Activated T-helper 17 cell treated with anti-CD3 and anti-CD28 coated beads, Interleukin-2, amount 50 U/mL, for 72 hours (primary cell): ENCODE measurements around the gene NXT1. TPM values are rescaled to one million over a fixed set of nuclear protein-coding genes. Genes with fewer than 3 reads are reported as not detected.
"Not testable (repeated sequence)": the region's sequence is repeated elsewhere in the genome, so short reads cannot be mapped to it uniquely, and the experiment has no call there.

Source experiments
- ATAC-seq: fragments of 150-1000 bp; cut with Tn5 transposase; replicated peaks from 2 replicates; pipeline ENCODE4 v1.10.0; 2021; ENCODE audit warnings: mild to moderate bottlenecking, moderate library complexity
- H3K27ac Mint-ChIP-seq: one replicate; pipeline ENCODE4 v1.8.0; 2022; ENCODE audit warnings: mixed read lengths
- H3K27me3 Mint-ChIP-seq: one replicate; pipeline ENCODE4 v1.8.0; 2022; ENCODE audit warnings: mixed read lengths
- H3K36me3 Mint-ChIP-seq: one replicate; pipeline ENCODE4 v1.8.0; 2022; ENCODE audit warnings: low read depth, mild to moderate bottlenecking, mixed read lengths
- H3K4me1 Mint-ChIP-seq: one replicate; pipeline ENCODE4 v1.8.0; 2022; ENCODE audit warnings: mixed read lengths
- H3K4me3 Mint-ChIP-seq: one replicate; pipeline ENCODE4 v1.8.0; 2022; ENCODE audit warnings: mild to moderate bottlenecking, mixed read lengths
- H3K9me3 Mint-ChIP-seq: one replicate; pipeline ENCODE4 v1.8.0; 2022; ENCODE audit warnings: mixed read lengths
- total RNA-seq, 2 donors: library from RNA; stranded (reverse); gene quantifications; one replicate each; pipeline ENCODE4 v1.2.3, GENCODE V29; 2022

The NXT1 gene
- 10 to 100 TPM; 25.0 to 43.7 TPM for total RNA-seq

DNA sequence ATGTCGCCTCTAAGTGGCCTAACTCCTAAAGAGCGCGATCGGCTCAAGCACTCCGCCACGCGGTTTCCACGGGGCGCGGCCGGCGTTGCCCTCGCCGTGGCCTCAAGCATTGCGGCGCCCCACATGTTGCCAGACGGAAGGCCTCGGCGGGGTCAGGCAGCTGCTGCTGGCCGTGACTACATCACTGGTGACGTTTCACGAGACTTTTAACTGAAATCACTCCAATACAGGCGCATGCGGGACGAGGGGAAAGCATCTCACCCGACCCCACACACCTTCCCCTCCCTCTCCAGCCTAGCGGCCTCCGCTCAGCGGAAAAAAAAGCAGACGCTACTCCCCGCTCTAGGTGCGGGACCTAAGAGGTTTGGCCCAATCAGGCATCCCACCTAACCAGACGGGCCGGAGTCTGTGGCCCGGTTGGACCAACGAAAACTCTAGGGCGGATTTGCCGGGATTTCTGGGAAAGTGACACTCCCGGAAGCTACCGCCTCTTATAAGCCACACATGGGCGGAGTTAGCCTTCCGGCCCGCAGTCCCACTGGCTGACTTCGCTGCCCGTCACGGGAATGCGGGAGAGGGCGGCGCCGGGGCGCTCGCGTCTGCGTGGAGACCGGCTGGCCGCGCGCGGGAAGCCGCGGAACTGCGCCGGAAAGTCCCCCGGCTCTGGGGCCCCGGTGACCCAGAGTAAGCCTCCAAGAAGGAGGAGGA is at the start of gene NXT1:
TSS of gene NXT1 (plus strand) at position 596 of the 708 bp plus-strand sequence. CDS start 3,251 bp downstream, outside the sequence.
- Mint-ChIP-seq H3K36me3 (peaks cover 38% of the 10 kb centered on the region), H3K9me3 (no peaks in the 10 kb centered on the region), H3K4me3 (peak within 1 kb of the TSS; percentile 88), H3K4me1 (peaks cover 15% of the 10 kb centered on the region), H3K27me3 (no peaks in the 10 kb centered on the region), H3K27ac (peak within 1 kb of the TSS; percentile 100)
- peak; percentile 94 for ATAC-seq

DNA sequence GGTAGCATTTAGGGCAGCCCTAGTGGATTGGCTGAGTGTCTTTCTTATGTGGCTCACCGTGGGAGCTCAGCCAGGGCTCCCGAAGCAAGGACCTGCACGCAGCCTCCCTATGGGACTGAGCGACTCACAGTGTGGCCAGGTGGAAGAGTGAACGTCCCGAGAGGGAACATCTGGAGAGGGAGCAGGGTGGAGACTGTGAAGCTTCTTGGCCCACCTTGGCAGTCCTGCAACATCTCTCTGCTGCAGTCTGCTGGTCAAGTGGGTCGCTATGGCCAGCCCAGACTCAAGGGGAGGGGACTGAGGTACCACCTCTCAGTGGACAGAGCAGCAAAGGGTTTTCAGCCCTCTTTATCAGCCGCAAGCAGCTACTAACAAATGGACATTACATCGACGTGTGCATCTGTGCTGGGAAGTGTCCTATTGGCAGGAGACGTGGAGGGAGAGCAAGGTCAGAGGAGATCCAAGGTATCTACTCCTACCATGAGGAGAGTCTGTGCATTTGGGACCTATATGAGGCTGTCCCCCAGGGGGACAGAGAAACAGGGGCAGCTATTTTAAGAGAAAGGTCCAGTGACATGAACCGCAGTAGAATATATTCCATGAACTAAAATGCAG is 49.0 kb upstream of the NXT1 start:
- Mint-ChIP-seq H3K27ac (no peak overlapping the region), H3K4me3 (no peak overlapping the region), H3K36me3 (no peaks in the 10 kb centered on the region), H3K27me3 (peaks cover 9% of the 10 kb centered on the region), H3K4me1 (peaks cover 9% of the 10 kb centered on the region), H3K9me3 (no peaks in the 10 kb centered on the region)
- no peak for ATAC-seq

DNA sequence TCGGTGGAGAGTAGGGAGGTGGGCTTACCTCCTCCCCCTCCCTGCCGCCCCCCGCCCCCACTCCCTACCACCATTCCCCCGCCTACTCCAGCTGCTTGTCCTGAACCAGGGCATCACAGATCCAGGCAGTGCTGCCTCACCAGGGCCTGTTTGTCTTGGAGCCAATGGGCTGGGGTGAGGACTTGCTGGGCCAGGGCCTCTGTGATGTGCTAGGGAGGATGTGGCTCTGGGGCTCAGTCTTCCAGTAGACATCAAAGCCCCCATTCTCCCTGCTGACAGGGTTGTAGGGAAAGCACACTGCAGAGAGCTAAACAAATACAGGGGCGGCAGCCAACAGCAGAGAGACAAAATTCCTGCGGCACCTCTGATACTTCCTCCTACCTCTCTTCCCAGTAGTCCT is 48.2 kb upstream of the NXT1 start:
- Mint-ChIP-seq H3K27me3 (peaks cover 9% of the 10 kb centered on the region), H3K4me3 (no peak overlapping the region), H3K36me3 (no peaks in the 10 kb centered on the region), H3K4me1 (peaks cover 9% of the 10 kb centered on the region), H3K27ac (no peak overlapping the region), H3K9me3 (no peaks in the 10 kb centered on the region)
- no peak for ATAC-seq

DNA sequence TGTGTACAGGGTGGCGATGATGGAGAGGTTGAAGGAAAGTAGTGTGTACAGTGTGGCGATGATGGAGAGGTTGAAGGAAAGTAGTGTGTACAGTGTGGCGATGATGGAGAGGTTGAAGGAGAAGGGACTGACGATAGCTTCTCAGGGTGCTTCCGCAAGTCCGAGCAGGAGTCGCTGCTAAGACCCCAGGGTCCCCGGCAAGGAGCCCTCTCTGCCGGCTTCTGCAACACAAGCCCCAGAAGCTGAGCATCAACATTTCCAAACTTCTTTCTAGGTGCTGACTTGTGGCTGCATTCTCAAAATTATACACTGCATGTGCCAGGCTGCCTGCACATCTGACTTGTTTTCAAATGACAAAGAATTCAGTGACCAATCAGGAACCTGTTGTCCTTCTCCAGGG is 47.8 kb upstream of the NXT1 start:
- no peaks in the 10 kb centered on the region for H3K36me3 Mint-ChIP-seq
- no peak for ATAC-seq
- peaks cover 6% of the 10 kb centered on the region for H3K27me3 Mint-ChIP-seq
- H3K4me1 Mint-ChIP-seq, result peaks cover 9% of the 10 kb centered on the region
- H3K9me3 Mint-ChIP-seq, result no peaks in the 10 kb centered on the region
- H3K27ac Mint-ChIP-seq, result no peak overlapping the region
- no peak overlapping the region for H3K4me3 Mint-ChIP-seq

DNA sequence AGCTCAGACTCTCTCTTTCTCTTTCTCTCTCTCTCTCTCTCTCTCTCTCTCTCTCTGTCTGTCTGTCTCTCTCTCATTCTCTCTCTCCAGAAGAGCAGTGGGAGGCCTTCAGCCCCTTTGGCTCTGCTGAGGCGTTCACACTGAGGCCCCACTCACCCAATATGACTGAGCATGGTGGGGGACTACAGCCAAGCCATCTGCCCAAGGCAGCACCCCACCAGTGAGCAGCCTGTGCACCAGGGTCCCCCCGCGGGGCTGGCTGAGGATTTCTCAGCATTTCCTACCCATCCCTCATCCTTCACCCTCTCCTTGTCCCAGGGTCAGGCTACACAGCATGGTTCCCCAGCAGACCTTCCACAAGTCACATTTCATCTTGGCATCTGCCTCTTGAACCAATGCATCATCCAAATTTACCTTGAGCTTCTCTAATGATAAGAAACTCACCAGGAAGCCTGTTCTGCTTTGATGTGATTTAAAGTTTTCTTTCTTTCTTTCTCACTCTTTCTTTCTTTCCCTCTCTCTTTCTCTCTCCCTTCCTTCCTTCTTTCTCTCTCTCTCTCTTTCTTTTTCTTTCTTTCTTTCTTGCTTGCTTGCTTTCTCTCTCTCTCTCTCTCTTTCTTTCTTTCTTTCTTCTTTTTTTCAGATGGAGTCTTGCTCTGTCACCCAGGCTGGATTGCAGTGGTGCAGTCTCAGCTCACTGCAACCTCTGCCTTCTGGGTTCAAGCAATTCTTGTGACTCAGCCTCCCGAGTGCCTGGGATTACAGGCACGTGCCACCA is 47.1 kb upstream of the NXT1 start:
- H3K4me1 Mint-ChIP-seq, result peaks cover 13% of the 10 kb centered on the region
- H3K36me3 Mint-ChIP-seq, result no peaks in the 10 kb centered on the region
- H3K27me3 Mint-ChIP-seq, result peaks cover 5% of the 10 kb centered on the region
- ATAC-seq, result no peak
- no peak overlapping the region for H3K4me3 Mint-ChIP-seq
- no peak overlapping the region for H3K27ac Mint-ChIP-seq
- H3K9me3 Mint-ChIP-seq, result peaks cover 5% of the 10 kb centered on the region

DNA sequence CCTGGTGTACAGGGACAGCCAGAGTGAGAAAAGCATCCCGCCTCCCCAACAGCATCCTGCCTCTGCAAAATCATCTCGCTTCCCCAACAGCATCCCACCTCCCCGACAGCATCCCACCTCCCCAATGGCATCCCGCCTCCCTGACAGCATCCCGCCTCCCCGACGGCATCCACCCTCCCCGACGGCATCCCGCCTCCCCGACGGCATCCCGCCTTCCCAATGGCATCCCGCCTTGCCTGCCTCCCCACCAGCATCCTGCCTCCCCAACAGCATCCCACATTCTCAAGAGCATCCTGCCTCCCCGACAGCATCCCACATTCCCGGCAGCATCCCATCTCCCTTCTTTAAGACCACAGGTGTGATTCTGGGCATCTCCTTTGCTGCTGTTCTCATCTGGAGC is 46.0 kb upstream of the NXT1 start:
- Mint-ChIP-seq H3K9me3 (peaks cover 5% of the 10 kb centered on the region), H3K4me1 (peaks cover 14% of the 10 kb centered on the region), H3K36me3 (no peaks in the 10 kb centered on the region), H3K27me3 (peaks cover 5% of the 10 kb centered on the region), H3K4me3 (no peak overlapping the region), H3K27ac (peak overlapping the region; percentile 37)
- ATAC-seq, result no peak

DNA sequence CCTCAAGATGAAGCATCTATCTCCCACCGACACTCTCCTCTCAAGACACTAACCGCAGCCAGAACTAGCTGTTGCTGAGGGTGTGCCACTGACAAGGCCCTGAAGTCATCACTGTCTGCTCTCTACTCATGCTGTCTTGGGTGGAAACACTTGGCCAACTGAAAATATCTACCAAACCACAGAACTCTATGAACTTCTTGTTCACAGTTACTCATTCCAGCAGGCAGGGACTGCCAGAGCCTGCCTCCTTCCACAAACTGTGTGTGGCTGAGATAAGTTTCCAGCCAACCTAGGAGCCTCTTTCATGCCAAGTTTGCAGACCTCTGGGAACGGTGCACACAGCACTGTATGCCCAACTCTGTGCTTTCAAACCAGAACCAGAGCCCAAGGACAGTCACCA is 45.5 kb upstream of the NXT1 start:
- Mint-ChIP-seq H3K4me1 (peaks cover 14% of the 10 kb centered on the region), H3K27ac (peak overlapping the region; percentile 37), H3K27me3 (peaks cover 5% of the 10 kb centered on the region), H3K9me3 (peaks cover 5% of the 10 kb centered on the region), H3K36me3 (no peaks in the 10 kb centered on the region), H3K4me3 (no peak overlapping the region)
- peak; percentile 16 for ATAC-seq

DNA sequence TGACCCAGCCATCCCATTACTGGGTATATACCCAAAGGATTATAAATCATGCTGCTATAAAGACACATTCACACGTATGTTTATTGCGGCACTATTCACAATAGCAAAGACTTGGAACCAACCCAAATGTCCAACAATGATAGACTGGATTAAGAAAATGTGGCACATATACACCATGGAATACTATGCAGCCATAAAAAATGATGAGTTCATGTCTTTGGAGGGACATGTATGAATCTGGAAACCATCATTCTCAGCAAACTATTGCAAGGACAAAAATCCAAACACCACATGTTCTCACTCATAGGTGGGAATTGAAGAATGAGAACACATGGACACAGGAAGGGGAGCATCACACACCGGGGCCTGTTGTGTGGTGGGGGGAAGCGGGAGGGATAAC is 43.2 kb upstream of the NXT1 start:
- not testable (repeated sequence) for H3K4me3 Mint-ChIP-seq, H3K36me3 Mint-ChIP-seq, H3K27ac Mint-ChIP-seq, H3K9me3 Mint-ChIP-seq, ATAC-seq
- peaks cover 15% of the 10 kb centered on the region for H3K27me3 Mint-ChIP-seq
- H3K4me1 Mint-ChIP-seq, result peaks cover 14% of the 10 kb centered on the region

DNA sequence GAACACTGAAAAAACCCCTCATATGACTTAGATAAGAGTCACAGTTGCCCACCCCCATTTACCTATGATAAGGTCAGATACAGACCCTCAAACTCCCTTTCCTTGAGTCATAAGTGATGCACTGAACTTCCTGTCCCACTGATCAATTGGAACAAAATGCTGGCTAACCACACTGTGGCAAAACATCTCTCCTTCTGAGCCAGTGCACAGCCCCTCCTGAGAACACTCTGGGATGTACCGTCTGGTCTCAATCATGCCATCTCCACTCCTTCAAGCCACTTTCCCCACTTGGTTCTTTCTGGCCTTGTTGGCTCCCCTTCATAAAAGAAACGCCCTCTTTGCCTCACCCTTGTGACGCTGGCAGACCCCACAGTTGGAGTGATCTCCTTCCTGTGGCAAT is 42.6 kb upstream of the NXT1 start:
- Mint-ChIP-seq H3K9me3 (peaks cover 5% of the 10 kb centered on the region), H3K27ac (no peak overlapping the region), H3K36me3 (no peaks in the 10 kb centered on the region), H3K4me3 (no peak overlapping the region), H3K27me3 (peaks cover 15% of the 10 kb centered on the region), H3K4me1 (peaks cover 14% of the 10 kb centered on the region)
- ATAC-seq, result no peak

DNA sequence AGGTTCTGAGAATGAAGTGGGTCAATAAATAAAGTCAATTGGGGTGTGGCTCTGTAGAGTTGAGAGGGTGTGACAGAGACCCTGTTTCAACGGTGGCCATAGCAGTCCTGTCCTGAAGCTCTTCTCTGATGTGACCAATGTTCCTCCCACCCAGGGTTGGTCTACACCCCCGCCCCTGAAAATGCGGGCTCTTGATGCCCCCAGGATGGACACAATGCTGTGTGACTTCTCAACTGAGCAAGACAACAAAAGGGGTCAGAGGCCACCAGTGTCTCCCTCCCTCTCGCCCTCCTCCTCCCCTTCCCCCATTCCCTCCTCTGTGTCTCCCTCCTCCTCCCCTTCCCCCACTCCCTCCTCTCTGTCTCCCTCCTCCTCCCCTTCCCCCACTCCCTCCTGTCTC is 41.7 kb upstream of the NXT1 start:
- no peak overlapping the region for H3K4me3 Mint-ChIP-seq
- peaks cover 15% of the 10 kb centered on the region for H3K27me3 Mint-ChIP-seq
- no peaks in the 10 kb centered on the region for H3K36me3 Mint-ChIP-seq
- H3K4me1 Mint-ChIP-seq, result peaks cover 11% of the 10 kb centered on the region
- H3K27ac Mint-ChIP-seq, result no peak overlapping the region
- H3K9me3 Mint-ChIP-seq, result peaks cover 5% of the 10 kb centered on the region
- no peak for ATAC-seq

DNA sequence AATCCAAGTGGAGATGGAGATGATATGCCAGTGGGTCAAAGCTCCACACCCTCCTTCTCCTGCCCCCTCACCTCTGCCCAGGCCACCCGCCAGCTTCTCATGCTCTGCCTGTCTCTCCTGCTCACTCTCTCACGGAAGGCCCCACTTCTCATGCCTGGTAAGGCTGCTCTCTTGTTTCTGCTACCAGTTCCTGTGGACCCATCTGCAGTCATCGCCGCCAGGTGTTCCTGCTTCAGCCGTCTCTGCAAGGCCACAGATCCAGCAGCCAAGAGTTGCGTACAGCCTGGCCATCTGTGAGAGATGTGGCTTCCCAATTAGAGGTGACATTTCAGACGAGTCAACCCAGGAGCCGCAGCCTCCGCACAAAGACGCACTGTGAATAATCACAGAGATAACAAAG is 40.8 kb upstream of the NXT1 start:
- Mint-ChIP-seq H3K4me3 (no peak overlapping the region), H3K9me3 (peaks cover 5% of the 10 kb centered on the region), H3K36me3 (no peaks in the 10 kb centered on the region), H3K27me3 (peaks cover 14% of the 10 kb centered on the region), H3K4me1 (peaks cover 8% of the 10 kb centered on the region), H3K27ac (no peak overlapping the region)
- ATAC-seq, result no peak

DNA sequence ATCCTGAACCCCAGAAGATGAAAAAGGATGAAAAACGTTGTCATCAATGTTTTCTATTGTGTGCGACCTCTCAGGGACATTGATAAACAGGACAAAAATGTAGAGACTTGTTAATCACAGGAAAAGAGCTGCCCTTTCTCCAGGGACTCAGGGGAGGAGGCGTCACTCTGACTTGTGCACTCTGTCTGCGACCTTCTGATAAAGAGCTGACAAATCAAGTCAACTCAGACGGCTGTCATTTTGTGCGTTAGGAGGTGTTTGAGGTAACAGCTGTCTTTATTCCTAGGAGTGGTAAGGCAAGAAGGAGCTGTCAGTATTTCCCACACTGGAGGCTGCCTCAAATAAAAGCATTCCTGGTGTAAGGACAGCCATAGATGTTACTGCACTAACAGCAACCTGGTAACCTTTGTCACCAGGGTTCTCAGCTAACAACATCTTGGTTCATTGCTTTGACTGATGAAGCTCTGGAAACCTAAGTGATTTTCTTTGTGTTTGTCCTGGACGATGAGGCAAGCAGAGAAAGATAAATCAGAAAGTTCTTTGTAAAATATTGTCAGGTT is 38.6 kb upstream of the NXT1 start:
- Mint-ChIP-seq H3K27me3 (peaks cover 20% of the 10 kb centered on the region), H3K9me3 (peaks cover 5% of the 10 kb centered on the region), H3K27ac (no peak overlapping the region), H3K4me1 (peaks cover 5% of the 10 kb centered on the region), H3K4me3 (no peak overlapping the region), H3K36me3 (no peaks in the 10 kb centered on the region)
- ATAC-seq, result no peak

DNA sequence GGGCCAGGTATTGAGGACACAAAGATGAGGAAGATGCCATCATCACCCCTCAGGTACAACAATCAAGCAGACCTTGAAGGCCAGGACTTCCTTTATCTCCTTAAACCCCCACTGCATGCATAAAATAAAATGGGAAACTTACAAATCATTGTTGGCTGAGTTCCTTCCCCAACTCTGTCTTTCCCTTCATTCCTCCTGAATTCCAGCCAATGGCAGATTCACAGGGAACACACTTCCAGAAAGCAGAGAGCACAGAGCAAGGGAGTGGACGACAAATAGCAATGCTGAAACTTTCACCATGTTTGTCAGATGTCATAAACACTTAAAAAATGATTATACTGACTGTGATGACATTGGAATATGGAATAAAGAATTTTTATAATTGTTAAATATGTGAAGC is 37.3 kb upstream of the NXT1 start:
- Mint-ChIP-seq H3K9me3 (peaks cover 2% of the 10 kb centered on the region), H3K36me3 (no peaks in the 10 kb centered on the region), H3K4me3 (no peak overlapping the region), H3K27me3 (peaks cover 20% of the 10 kb centered on the region), H3K27ac (no peak overlapping the region), H3K4me1 (peaks cover 3% of the 10 kb centered on the region)
- ATAC-seq, result no peak

DNA sequence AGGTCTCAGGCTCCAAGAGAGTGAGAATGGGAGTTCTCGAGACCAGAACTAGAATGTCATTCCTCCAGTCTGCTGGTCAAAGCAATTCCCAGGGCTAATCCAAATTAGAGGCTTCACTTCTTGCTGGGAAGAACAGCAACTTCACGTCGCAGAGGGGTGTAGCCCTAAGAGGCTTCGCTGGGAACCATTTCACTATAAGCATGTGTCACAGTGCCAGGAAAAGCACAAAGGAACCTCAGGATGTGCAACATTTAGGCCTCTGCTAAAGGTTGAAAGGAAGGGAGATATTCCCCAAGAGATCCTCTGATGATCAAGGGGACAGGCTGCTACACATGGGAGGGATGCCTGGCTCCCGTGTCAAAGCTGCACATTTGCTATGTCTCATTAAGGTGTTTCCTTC is 35.9 kb upstream of the NXT1 start:
- H3K4me1 Mint-ChIP-seq, result no peaks in the 10 kb centered on the region

More for the DNA sequence above, 35.9 kb upstream of the NXT1 start:
- Mint-ChIP-seq H3K9me3 (no peaks in the 10 kb centered on the region), H3K4me3 (no peak overlapping the region), H3K27ac (no peak overlapping the region), H3K36me3 (no peaks in the 10 kb centered on the region), H3K27me3 (peaks cover 20% of the 10 kb centered on the region)
- no peak for ATAC-seq
